Ishikawa (cell line): ENCODE results near the gene TJP1.

Experiments used
- CEBPB ChIP-seq: IDR thresholded peaks from 2 replicates; pipeline ENCODE4 v1.6.1; 2012
- CREB1 ChIP-seq: IDR thresholded peaks from 2 replicates; pipeline ENCODE4 v1.6.1; 2012; ENCODE audit warnings: low read depth
- EGR1 ChIP-seq: IDR thresholded peaks from 2 replicates; pipeline ENCODE4 v1.6.1; 2012
- EP300 ChIP-seq: IDR thresholded peaks from 2 replicates; pipeline ENCODE4 v1.6.1; 2012; ENCODE audit warnings: borderline replicate concordance
- FOXM1 ChIP-seq: IDR thresholded peaks from 2 replicates; pipeline ENCODE4 v1.6.1; 2012; ENCODE audit warnings: low read depth, borderline replicate concordance
- MAX ChIP-seq: IDR thresholded peaks from 2 replicates; pipeline ENCODE4 v1.6.1; 2012
- NFIC ChIP-seq: IDR thresholded peaks from 2 replicates; pipeline ENCODE4 v1.6.1; 2012
- RAD21 ChIP-seq: IDR thresholded peaks from 2 replicates; pipeline ENCODE4 v1.6.1; 2012; ENCODE audit warnings: low read depth
- REST ChIP-seq: IDR thresholded peaks from 2 replicates; pipeline ENCODE4 v1.6.1; 2012; ENCODE audit warnings: low read depth, mild to moderate bottlenecking
- TAF1 ChIP-seq: IDR thresholded peaks from 2 replicates; pipeline ENCODE4 v1.6.1; 2012; ENCODE audit warnings: low read depth, mild to moderate bottlenecking
- TCF12 ChIP-seq: IDR thresholded peaks from 2 replicates; pipeline ENCODE4 v1.6.1; 2012; ENCODE audit warnings: low read depth
- TEAD4 ChIP-seq: IDR thresholded peaks from 2 replicates; pipeline ENCODE4 v1.6.1; 2012
- USF1 ChIP-seq: IDR thresholded peaks from 2 replicates; pipeline ENCODE4 v1.6.1; 2012
- YY1 ChIP-seq: IDR thresholded peaks from 2 replicates; pipeline ENCODE4 v1.6.1; 2012; ENCODE audit warnings: low read depth
- ZBTB7A ChIP-seq: IDR thresholded peaks from 2 replicates; pipeline ENCODE4 v1.6.1; 2012; ENCODE audit warnings: low read depth

The TJP1 gene

GRCh38 chr15:29818141-29818540 is 4.1 kb downstream of the TJP1 start:
- no peak for TF ChIP-seq REST
- no peak for TF ChIP-seq USF1
- no peak for TF ChIP-seq ZBTB7A
- no peak for TF ChIP-seq NFIC
- TF ChIP-seq CEBPB, result no peak
- no peak for TF ChIP-seq YY1
- TF ChIP-seq TCF12, result no peak
- TF ChIP-seq EP300, result no peak
- no peak for TF ChIP-seq TAF1
- TF ChIP-seq TEAD4, result no peak
- no peak for TF ChIP-seq EGR1
- no peak for TF ChIP-seq CREB1
- TF ChIP-seq FOXM1, result no peak
- no peak for TF ChIP-seq RAD21
- no peak for TF ChIP-seq MAX

GRCh38 chr15:29815000-29815710 is 7.1 kb downstream of the TJP1 start:
- TF ChIP-seq CEBPB (no peak), REST (no peak), ZBTB7A (no peak), MAX (0 out of 2 replicates have a peak, but pooled peaks have one; percentile 57), YY1 (no peak), USF1 (peak; percentile 23; the same call in 1 of the 2 replicates), CREB1 (no peak), NFIC (no peak), TAF1 (no peak)

GRCh38 chr15:29813009-29813408 is 9.3 kb downstream of the TJP1 start:
- TF ChIP-seq REST (no peak), TAF1 (no peak), NFIC (no peak), MAX (no peak), RAD21 (no peak), USF1 (no peak), TCF12 (no peak), EP300 (no peak), EGR1 (no peak), YY1 (no peak), CEBPB (no peak), ZBTB7A (no peak), TEAD4 (no peak)

- TF ChIP-seq TAF1 (no peak), USF1 (no peak), REST (no peak), NFIC (no peak), ZBTB7A (no peak), MAX (no peak), EGR1 (no peak), CEBPB (no peak), FOXM1 (no peak), EP300 (no peak)
Measured at GRCh38 chr15:29812384-29812694, 9.9 kb downstream of the TJP1 start.
